ENCODE data around the gene PAF1. TPM values are rescaled to one million over a fixed set of nuclear protein-coding genes. Genes with fewer than 3 reads are reported as not detected.

The PAF1 gene
- total and polyA plus RNA-seq, 2 of the 13 experiments (the other 11 are each of a cell fraction or from before 2014, with no cell fraction given) = 30.2 to 31.1 TPM

DNA sequence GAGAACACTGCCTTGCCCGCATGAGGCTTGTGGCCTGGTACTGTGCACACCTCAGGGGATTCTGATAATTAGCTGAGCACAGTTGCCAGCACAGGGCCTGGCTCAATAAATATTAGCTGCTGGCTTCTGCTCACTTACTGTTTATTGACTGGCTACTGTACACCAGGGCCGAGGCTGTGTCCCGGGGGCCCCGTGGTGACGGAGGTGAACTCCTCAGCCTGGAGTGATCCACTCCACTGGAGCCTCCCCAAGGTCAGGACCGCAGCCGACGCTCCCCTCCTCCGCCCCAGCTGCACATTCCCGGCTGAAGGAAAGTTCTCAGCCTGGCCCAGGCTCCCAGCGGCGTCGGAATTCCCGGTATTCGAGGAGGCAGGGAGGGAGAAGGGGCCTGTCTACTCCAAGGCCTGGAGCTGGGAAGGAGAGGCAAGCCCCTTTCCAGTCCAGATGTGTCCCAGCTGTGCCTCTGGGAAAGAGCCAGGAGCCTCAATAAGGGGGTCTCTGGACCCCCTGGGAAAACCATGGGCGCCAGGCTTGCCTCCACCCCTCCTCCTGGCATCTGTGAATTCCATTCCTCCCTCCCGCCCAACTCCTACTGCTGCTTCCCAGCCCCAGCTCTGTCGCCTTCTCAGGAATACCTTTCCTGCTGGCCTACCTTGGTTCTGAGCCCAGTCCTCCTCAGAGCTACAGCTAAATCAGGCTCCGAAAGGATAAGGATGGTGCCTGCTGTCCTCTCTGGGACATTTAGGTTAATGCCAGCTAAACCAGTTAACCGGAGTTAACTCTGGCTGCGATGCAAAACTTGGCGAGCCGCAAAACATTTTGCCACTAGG lies 37.6 kb upstream of the PAF1 start (continued):
- TF ChIP-seq, protein P1, sequence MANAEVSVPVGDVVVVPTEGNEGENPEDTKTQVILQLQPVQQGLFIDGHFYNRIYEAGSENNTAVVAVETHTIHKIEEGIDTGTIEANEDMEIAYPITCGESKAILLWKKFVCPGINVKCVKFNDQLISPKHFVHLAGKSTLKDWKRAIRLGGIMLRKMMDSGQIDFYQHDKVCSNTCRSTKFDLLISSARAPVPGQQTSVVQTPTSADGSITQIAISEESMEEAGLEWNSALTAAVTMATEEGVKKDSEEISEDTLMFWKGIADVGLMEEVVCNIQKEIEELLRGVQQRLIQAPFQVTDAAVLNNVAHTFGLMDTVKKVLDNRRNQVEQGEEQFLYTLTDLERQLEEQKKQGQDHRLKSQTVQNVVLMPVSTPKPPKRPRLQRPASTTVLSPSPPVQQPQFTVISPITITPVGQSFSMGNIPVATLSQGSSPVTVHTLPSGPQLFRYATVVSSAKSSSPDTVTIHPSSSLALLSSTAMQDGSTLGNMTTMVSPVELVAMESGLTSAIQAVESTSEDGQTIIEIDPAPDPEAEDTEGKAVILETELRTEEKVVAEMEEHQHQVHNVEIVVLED (CRISPR knock-in tag; IDR thresholded peaks at IDR 0.05; ENCODE audit: borderline replicate concordance) = no peak
- no peak for TF ChIP-seq PHB2 (IDR thresholded peaks at IDR 0.05; ENCODE audit: partially characterized antibody)
- no peak for TF ChIP-seq CAMTA2 (CRISPR knock-in tag; IDR thresholded peaks at IDR 0.05; ENCODE audit: borderline replicate concordance)
- TF ChIP-seq, protein P2, sequence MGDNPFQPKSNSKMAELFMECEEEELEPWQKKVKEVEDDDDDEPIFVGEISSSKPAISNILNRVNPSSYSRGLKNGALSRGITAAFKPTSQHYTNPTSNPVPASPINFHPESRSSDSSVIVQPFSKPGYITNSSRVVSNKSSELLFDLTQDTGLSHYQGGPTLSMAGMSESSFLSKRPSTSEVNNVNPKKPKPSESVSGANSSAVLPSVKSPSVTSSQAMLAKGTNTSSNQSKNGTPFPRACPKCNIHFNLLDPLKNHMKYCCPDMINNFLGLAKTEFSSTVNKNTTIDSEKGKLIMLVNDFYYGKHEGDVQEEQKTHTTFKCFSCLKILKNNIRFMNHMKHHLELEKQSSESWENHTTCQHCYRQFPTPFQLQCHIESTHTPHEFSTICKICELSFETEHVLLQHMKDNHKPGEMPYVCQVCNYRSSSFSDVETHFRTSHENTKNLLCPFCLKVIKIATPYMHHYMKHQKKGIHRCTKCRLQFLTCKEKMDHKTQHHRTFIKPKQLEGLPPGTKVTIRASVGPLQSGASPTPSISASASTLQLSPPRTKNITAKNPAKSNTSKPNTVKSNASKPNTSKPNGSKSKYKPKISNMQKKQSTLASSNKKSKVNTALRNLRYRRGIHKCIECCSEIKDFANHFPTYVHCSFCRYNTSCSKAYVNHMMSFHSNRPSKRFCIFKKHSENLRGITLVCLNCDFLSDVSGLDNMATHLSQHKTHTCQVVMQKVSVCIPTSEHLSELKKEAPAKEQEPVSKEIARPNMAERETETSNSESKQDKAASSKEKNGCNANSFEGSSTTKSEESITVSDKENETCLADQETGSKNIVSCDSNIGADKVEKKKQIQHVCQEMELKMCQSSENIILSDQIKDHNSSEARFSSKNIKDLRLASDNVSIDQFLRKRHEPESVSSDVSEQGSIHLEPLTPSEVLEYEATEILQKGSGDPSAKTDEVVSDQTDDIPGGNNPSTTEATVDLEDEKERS (CRISPR knock-in tag; IDR thresholded peaks at IDR 0.05) = peak; percentile 75; the same call in 1 of the 2 replicates
- TF ChIP-seq, protein P3, sequence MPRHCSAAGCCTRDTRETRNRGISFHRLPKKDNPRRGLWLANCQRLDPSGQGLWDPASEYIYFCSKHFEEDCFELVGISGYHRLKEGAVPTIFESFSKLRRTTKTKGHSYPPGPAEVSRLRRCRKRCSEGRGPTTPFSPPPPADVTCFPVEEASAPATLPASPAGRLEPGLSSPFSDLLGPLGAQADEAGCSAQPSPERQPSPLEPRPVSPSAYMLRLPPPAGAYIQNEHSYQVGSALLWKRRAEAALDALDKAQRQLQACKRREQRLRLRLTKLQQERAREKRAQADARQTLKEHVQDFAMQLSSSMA (CRISPR knock-in tag; IDR thresholded peaks at IDR 0.05) = no peak
- peak; percentile 91 for TF ChIP-seq ZNF3 (CRISPR knock-in tag; IDR thresholded peaks at IDR 0.05)
- no peak for TF ChIP-seq ZNF20 (CRISPR knock-in tag; IDR thresholded peaks at IDR 0.05)
- TF ChIP-seq ISX (CRISPR knock-in tag; conservative IDR thresholded peaks at IDR 0.05) = no peak
- TF ChIP-seq, protein P4, sequence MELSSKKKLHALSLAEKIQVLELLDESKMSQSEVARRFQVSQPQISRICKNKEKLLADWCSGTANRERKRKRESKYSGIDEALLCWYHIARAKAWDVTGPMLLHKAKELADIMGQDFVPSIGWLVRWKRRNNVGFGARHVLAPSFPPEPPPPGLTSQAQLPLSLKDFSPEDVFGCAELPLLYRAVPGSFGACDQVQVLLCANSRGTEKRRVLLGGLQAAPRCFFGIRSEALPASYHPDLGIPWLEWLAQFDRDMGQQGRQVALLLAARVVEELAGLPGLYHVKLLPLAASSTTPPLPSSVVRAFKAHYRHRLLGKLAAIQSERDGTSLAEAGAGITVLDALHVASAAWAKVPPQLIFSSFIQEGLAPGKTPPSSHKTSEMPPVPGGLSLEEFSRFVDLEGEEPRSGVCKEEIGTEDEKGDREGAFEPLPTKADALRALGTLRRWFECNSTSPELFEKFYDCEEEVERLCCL (CRISPR knock-in tag; IDR thresholded peaks at IDR 0.05; ENCODE audit: borderline replicate concordance) = no peak
- TF ChIP-seq RBM39 (IDR thresholded peaks at IDR 0.05; ENCODE audit: low read depth, low read length, poor library complexity, severe bottlenecking) = peak; percentile 40
- TF ChIP-seq, protein P5, sequence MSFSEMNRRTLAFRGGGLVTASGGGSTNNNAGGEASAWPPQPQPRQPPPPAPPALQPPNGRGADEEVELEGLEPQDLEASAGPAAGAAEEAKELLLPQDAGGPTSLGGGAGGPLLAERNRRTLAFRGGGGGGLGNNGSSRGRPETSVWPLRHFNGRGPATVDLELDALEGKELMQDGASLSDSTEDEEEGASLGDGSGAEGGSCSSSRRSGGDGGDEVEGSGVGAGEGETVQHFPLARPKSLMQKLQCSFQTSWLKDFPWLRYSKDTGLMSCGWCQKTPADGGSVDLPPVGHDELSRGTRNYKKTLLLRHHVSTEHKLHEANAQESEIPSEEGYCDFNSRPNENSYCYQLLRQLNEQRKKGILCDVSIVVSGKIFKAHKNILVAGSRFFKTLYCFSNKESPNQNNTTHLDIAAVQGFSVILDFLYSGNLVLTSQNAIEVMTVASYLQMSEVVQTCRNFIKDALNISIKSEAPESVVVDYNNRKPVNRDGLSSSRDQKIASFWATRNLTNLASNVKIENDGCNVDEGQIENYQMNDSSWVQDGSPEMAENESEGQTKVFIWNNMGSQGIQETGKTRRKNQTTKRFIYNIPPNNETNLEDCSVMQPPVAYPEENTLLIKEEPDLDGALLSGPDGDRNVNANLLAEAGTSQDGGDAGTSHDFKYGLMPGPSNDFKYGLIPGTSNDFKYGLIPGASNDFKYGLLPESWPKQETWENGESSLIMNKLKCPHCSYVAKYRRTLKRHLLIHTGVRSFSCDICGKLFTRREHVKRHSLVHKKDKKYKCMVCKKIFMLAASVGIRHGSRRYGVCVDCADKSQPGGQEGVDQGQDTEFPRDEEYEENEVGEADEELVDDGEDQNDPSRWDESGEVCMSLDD (CRISPR knock-in tag; IDR thresholded peaks at IDR 0.05; ENCODE audit: borderline replicate concordance) = no peak
- TF ChIP-seq, protein P6, sequence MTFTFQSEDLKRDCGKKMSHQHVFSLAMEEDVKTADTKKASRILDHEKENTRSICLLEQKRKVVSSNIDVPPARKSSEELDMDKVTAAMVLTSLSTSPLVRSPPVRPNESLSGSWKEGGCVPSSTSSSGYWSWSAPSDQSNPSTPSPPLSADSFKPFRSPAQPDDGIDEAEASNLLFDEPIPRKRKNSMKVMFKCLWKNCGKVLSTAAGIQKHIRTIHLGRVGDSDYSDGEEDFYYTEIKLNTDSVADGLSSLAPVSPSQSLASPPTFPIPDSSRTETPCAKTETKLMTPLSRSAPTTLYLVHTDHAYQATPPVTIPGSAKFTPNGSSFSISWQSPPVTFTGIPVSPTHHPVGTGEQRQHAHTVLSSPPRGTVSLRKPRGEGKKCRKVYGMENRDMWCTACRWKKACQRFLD (CRISPR knock-in tag; IDR thresholded peaks at IDR 0.05; ENCODE audit: borderline replicate concordance) = no peak
- TF ChIP-seq TRIM24 (CRISPR knock-in tag; IDR thresholded peaks at IDR 0.05) = no peak
- no peak for TF ChIP-seq POLR2AphosphoS5 (IDR thresholded peaks at IDR 0.05; ENCODE audit: low read depth, low read length)
- TF ChIP-seq PHF20 (CRISPR knock-in tag; IDR thresholded peaks at IDR 0.05) = no peak
- no peak for TF ChIP-seq ZNF138 (CRISPR knock-in tag; IDR thresholded peaks at IDR 0.05; ENCODE audit: low read depth)
- TF ChIP-seq AGO2 (optimal IDR thresholded peaks at IDR 0.05; ENCODE audit: low read depth, low read length) = no peak

All from HepG2 (cell line).